DOHH2 (cell line): Measurements from ENCODE around the gene MB.

Experiments used
- H3F3A ChIP-seq: fragments of 200-600 bp; sonication (generic), shearing (Covaris generic); 2 replicates; pipeline ENCODE4 v1.6.0; 2016; ENCODE audit warnings: antibody characterized with exemption, mild to moderate bottlenecking; ENCODE audit not compliant: control insufficient read depth, insufficient read depth
- H3K27ac ChIP-seq: fragments of 200-600 bp; sonication (generic); 2 replicates; pipeline ENCODE4 v1.5.1; 2014; ENCODE audit warnings: low read depth, mild to moderate bottlenecking, low read length, moderate library complexity
- H3K27me3 ChIP-seq: fragments of 200-600 bp; sonication (generic); 2 replicates; pipeline ENCODE4 v1.6.1; 2014; ENCODE audit warnings: mild to moderate bottlenecking, low read length, mixed read lengths; ENCODE audit not compliant: control insufficient read depth
- H3K36me3 ChIP-seq: fragments of 200-600 bp; sonication (generic); 2 replicates; pipeline ENCODE4 v1.6.1; 2014; ENCODE audit warnings: mild to moderate bottlenecking, low read length, moderate library complexity, mixed read lengths; ENCODE audit not compliant: control insufficient read depth
- H3K4me1 ChIP-seq: fragments of 200-600 bp; sonication (generic); 2 replicates; pipeline ENCODE4 v1.6.1; 2014; ENCODE audit warnings: mild to moderate bottlenecking, low read length, mixed read lengths; ENCODE audit not compliant: control insufficient read depth
- H3K4me2 ChIP-seq: fragments of 200-600 bp; sonication (generic); 2 replicates; pipeline ENCODE4 v1.6.0; 2014; ENCODE audit warnings: mild to moderate bottlenecking, low read length, moderate library complexity
- H3K4me3 ChIP-seq: fragments of 200-600 bp; sonication (generic); 2 replicates; pipeline ENCODE4 v1.5.1; 2014; ENCODE audit warnings: mild to moderate bottlenecking, low read length, mixed read lengths
- H3K79me2 ChIP-seq: fragments of 200-600 bp; sonication (generic); 2 replicates; pipeline ENCODE4 v1.6.1; 2014; ENCODE audit warnings: mild to moderate bottlenecking, low read length, mixed read lengths; ENCODE audit not compliant: control insufficient read depth
- H3K9me2 ChIP-seq: fragments of 200-600 bp; sonication (generic); replicated peaks from 2 replicates; pipeline ENCODE4 v1.6.1; 2014; ENCODE audit warnings: mild to moderate bottlenecking, low read length, mixed read lengths; ENCODE audit not compliant: control insufficient read depth
- H3K9me3 ChIP-seq: fragments of 200-600 bp; sonication (generic); 2 replicates; pipeline ENCODE4 v1.6.1; 2014; ENCODE audit warnings: antibody characterized with exemption, low read length, mixed read lengths; ENCODE audit not compliant: control insufficient read depth, insufficient read depth
- H4K20me1 ChIP-seq: fragments of 200-600 bp; sonication (generic); 2 replicates; pipeline ENCODE4 v1.6.0; 2014; ENCODE audit warnings: low read depth, mild to moderate bottlenecking, antibody characterized with exemption, low read length, moderate library complexity; ENCODE audit not compliant: control insufficient read depth, insufficient read depth
- EZH2phosphoT487 ChIP-seq: fragments of 200-600 bp; sonication (generic); IDR thresholded peaks from 2 replicates; pipeline ENCODE4 v1.6.1; 2017; ENCODE audit warnings: borderline replicate concordance, mild to moderate bottlenecking, antibody characterized with exemption, low read length, moderate library complexity, mixed read lengths
- TF ChIP-seq, protein P1 (sequence below): fragments of 200-600 bp; sonication (generic); IDR thresholded peaks from one replicate; pipeline ENCODE4 v1.5.1; 2014; ENCODE audit warnings: antibody characterized with exemption, mild to moderate bottlenecking, low read depth, low read length; ENCODE audit not compliant: poor library complexity, severe bottlenecking

The MB gene

DNA sequence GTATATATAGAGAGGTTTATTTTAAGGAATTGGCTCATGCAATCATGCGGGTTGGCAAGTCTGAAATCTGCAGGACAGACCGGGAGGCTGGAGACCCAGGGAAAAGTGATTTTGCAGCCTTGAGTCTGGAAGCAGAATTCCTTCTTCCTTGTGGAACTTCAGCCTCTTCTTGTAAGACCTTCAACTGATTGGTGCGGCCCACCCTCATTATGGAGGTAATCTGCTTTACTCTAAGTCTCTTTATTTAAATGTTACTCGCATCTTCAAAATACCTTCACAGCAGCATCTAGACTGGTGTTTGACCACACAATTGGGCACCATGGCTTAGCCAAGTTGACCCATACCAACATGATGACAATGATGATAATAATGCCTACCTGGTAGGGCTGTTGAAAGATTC is 17.8 kb downstream of the MB start:
- Histone ChIP-seq H3K4me1 (no peaks in the 10 kb centered on the region), H3K36me3 (no peaks in the 10 kb centered on the region), H3K9me2 (no peaks in the 10 kb centered on the region), H3K4me2 (no peak overlapping the region), H3K27me3 (no peaks in the 10 kb centered on the region), H3F3A (peaks cover 5% of the 10 kb centered on the region), H3K9me3 (peaks cover 6% of the 10 kb centered on the region; the same call in 1 of the 2 replicates), H3K79me2 (no peaks in the 10 kb centered on the region), H4K20me1 (no peaks in the 10 kb centered on the region), H3K4me3 (no peak overlapping the region), H3K27ac (no peak overlapping the region)
- TF ChIP-seq EZH2phosphoT487, result no peak
- TF ChIP-seq, protein P1, sequence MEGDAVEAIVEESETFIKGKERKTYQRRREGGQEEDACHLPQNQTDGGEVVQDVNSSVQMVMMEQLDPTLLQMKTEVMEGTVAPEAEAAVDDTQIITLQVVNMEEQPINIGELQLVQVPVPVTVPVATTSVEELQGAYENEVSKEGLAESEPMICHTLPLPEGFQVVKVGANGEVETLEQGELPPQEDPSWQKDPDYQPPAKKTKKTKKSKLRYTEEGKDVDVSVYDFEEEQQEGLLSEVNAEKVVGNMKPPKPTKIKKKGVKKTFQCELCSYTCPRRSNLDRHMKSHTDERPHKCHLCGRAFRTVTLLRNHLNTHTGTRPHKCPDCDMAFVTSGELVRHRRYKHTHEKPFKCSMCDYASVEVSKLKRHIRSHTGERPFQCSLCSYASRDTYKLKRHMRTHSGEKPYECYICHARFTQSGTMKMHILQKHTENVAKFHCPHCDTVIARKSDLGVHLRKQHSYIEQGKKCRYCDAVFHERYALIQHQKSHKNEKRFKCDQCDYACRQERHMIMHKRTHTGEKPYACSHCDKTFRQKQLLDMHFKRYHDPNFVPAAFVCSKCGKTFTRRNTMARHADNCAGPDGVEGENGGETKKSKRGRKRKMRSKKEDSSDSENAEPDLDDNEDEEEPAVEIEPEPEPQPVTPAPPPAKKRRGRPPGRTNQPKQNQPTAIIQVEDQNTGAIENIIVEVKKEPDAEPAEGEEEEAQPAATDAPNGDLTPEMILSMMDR, result no peak

DNA sequence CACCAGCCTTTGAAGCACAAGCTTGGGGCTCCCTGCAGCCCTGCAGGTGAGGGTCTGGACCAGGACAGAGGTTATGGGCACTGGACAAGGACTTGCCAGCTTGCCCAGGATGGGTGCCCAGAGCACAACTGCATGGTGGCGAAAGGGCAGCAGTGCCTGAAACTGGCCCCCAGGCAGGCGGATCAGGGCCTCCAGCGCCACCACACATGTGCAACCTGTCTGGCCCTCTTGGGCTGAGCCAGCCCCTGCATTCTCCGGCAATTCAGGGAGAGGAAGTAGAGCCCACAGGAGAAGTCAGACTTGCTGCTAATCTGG is 18.8 kb downstream of the MB start:
- H3K4me2 ChIP-seq, result no peak overlapping the region

DNA sequence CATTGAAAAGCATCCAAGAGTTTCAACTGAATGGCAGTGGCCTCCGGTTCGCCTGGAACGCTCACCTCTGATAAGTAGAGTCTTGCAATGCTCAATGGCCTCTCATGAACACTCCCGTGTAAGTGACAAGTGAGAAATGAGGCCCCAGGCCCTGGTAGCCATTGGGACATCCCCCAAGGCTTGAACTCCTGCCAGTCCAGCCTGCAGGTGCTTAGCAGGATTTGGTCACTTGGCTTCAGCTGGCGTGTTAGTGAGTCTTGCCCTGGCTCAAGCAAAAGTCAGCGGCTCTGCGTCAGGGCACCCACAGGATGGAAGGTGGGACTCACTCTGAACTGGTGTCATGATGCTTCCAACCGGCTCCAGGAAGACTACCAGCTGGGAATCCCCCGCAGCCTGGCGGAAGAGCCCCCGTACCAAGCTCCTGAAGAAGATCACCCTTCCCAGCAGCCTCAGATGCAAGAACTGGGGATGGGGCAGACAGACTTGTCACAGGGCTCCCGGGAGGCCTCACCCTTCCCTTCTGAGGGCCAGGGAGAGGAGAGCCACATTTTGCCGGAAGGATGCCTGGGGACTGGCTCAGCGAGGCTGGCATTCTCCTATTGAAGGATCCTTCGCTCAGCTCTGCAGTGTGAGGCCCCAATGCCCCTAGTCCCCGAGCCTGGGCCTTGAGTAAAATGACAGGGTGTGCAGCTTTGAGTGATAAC is 19.3 kb downstream of the MB start:
- H3K36me3 ChIP-seq, result no peaks in the 10 kb centered on the region
- no peak overlapping the region for H3K27ac ChIP-seq
- H3K9me2 ChIP-seq, result no peaks in the 10 kb centered on the region
- H3K4me2 ChIP-seq, result no peak overlapping the region
- H3K9me3 ChIP-seq, result peaks cover 6% of the 10 kb centered on the region; the same call in 1 of the 2 replicates
- no peaks in the 10 kb centered on the region for H3K27me3 ChIP-seq
- no peaks in the 10 kb centered on the region for H4K20me1 ChIP-seq
- TF ChIP-seq EZH2phosphoT487, result no peak
- TF ChIP-seq, protein P1, result no peak
- no peak overlapping the region for H3K4me3 ChIP-seq
- no peaks in the 10 kb centered on the region for H3K79me2 ChIP-seq
- no peaks in the 10 kb centered on the region for H3K4me1 ChIP-seq
- peaks cover 5% of the 10 kb centered on the region for H3F3A ChIP-seq

More for the DNA sequence above, 18.8 kb downstream of the MB start:
- no peak for TF ChIP-seq EZH2phosphoT487
- TF ChIP-seq, protein P1, result no peak
- H3K9me3 ChIP-seq, result peaks cover 6% of the 10 kb centered on the region; the same call in 1 of the 2 replicates
- no peaks in the 10 kb centered on the region for H3K79me2 ChIP-seq
- no peaks in the 10 kb centered on the region for H3K4me1 ChIP-seq
- H3K4me3 ChIP-seq, result no peak overlapping the region
- no peaks in the 10 kb centered on the region for H3K9me2 ChIP-seq
- H3K27ac ChIP-seq, result no peak overlapping the region
- H3F3A ChIP-seq, result peaks cover 5% of the 10 kb centered on the region
- H3K36me3 ChIP-seq, result no peaks in the 10 kb centered on the region
- no peaks in the 10 kb centered on the region for H3K27me3 ChIP-seq
- H4K20me1 ChIP-seq, result no peaks in the 10 kb centered on the region
